HCT116 (cell line): Measurements from ENCODE around the gene GRIA1. TPM values are rescaled to one million over a fixed set of nuclear protein-coding genes. Genes with fewer than 3 reads are reported as not detected.
A peak's percentile ranks its signal among the peaks of the same experiment; 100 is the strongest.

Experiments
- ATAC-seq: fragments of 200-7000 bp; cut with Tn5 transposase; 2 replicates; pipeline ENCODE4 v1.9.1; 2020; ENCODE audit warnings: mild to moderate bottlenecking, moderate library complexity
- BruUV-seq: library from RNA; stranded (reverse); fragments of 400-500 nt; replicated peaks from 2 replicates; lab custom pipeline; 2021; lab: Mats Ljungman, UMichigan
- CTCF ChIA-PET: fragments of 300-600 bp; sonication (Branson Sonifier 250); formaldehyde crosslinking; loops from one replicate; lab custom pipeline; 2021; ENCODE audit warnings: antibody characterized with exemption; lab: Charles Lee
- POLR2A ChIA-PET: fragments of 300-600, 350-600 bp; sonication (Branson Sonifier 250); formaldehyde crosslinking; loops from one replicate; lab custom pipeline; 2021; ENCODE audit warnings: antibody characterized with exemption; lab: Charles Lee
- RAD21 ChIA-PET, 2 experiments: fragments of 300-600 bp; sonication (Branson Sonifier 250); formaldehyde crosslinking; loops; one replicate each; lab custom pipeline; 2023; ENCODE audit warnings: low total read pairs in 2 of 2; ENCODE audit not compliant: uncharacterized antibody in 2 of 2, unreplicated experiment in 2 of 2, low non-redundant PET in 1 of 2; lab: Charles Lee
- DNase-seq: peaks from one replicate; pipeline ENCODE4 v3.0.0-alpha.2; 2010; ENCODE audit warnings: low read depth, low spot score
- H2AFZ ChIP-seq: fragments of 200-600 bp; shearing (Covaris generic), sonication (generic); 2 replicates; pipeline ENCODE4 v1.6.1; 2017; ENCODE audit warnings: low read depth, mixed run types, mixed read lengths, antibody characterized with exemption, low read length; ENCODE audit not compliant: poor library complexity, severe bottlenecking
- H3K27ac ChIP-seq: 2 replicates; pipeline ENCODE4 v1.5.1; 2012; ENCODE audit warnings: low read depth, low read length
- H3K27me3 ChIP-seq: fragments of 200-600 bp; sonication (generic); 2 replicates; pipeline ENCODE4 v1.6.1; 2016; ENCODE audit warnings: mixed run types, low read length, mixed read lengths; ENCODE audit not compliant: insufficient read depth
- H3K36me3 ChIP-seq, 2 experiments: fragments of 200-500 bp in 1 of 2; fragments of 200-600 bp in 1 of 2; sonication (Bioruptor generic) in 1 of 2; sonication (generic) in 1 of 2; 2 replicates each; pipeline versions ENCODE4 v1.5.1 to v1.6.1; 2014 to 2016; ENCODE audit warnings: low read length in 2 of 2, inconsistent platforms in 1 of 2, mixed read lengths in 1 of 2, mixed run types in 1 of 2; ENCODE audit not compliant: insufficient read depth in 2 of 2, control insufficient read depth in 1 of 2
- H3K4me1 ChIP-seq, 2 experiments: fragments of 200-600 bp in 1 of 2; sonication (generic) in 1 of 2; 2 replicates each; pipeline versions ENCODE4 v1.5.1 to v1.6.1; 2012 to 2017; ENCODE audit warnings: low read length in 2 of 2, inconsistent platforms in 1 of 2, mild to moderate bottlenecking in 1 of 2, mixed read lengths in 1 of 2, mixed run types in 1 of 2, moderate library complexity in 1 of 2; ENCODE audit not compliant: insufficient read depth in 2 of 2, control insufficient read depth in 1 of 2
- H3K4me2 ChIP-seq: fragments of 200-600 bp; sonication (generic); 2 replicates; pipeline ENCODE4 v1.6.1; 2017; ENCODE audit warnings: mixed run types, low read length, mixed read lengths
- H3K4me3 ChIP-seq, 2 experiments: fragments of 200-600 bp in 1 of 2; sonication (generic) in 1 of 2; replicated peaks in 1 of 2; 2 replicates each; pipeline ENCODE4 v1.5.1; 2011 to 2016; ENCODE audit warnings: low read length in 2 of 2, control low read depth in 1 of 2, low read depth in 1 of 2, mild to moderate bottlenecking in 1 of 2, mixed read lengths in 1 of 2, mixed run types in 1 of 2
- H3K79me2 ChIP-seq: fragments of 200-600 bp; sonication (generic); 2 replicates; pipeline ENCODE4 v1.6.1; 2017; ENCODE audit warnings: mild to moderate bottlenecking, mixed run types, low read length, moderate library complexity, mixed read lengths; ENCODE audit not compliant: insufficient read depth
- H3K9ac ChIP-seq: fragments of 200-600 bp; sonication (generic); 2 replicates; pipeline ENCODE4 v1.6.1; 2016; ENCODE audit warnings: low read length, mixed read lengths
- H3K9me2 ChIP-seq: fragments of 200-600 bp; sonication (generic), shearing (Covaris generic); 2 replicates; pipeline ENCODE4 v1.6.1; 2017; ENCODE audit warnings: mixed run types, mild to moderate bottlenecking, moderate library complexity; ENCODE audit not compliant: insufficient read depth
- H3K9me3 ChIP-seq, 2 experiments: fragments of 200-500 bp in 1 of 2; fragments of 200-600 bp in 1 of 2; sonication (Bioruptor generic) in 1 of 2; sonication (generic) in 1 of 2; 2 replicates each; pipeline ENCODE4 v1.6.1; 2014 to 2017; ENCODE audit warnings: low read length in 2 of 2, mixed read lengths in 2 of 2, inconsistent platforms in 1 of 2, low read depth in 1 of 2, mild to moderate bottlenecking in 1 of 2, mixed run types in 1 of 2, moderate library complexity in 1 of 2; ENCODE audit not compliant: control insufficient read depth in 1 of 2, insufficient read depth in 1 of 2
- H4K20me1 ChIP-seq: fragments of 200-600 bp; sonication (generic), shearing (Covaris generic); 2 replicates; pipeline ENCODE4 v1.6.1; 2017; ENCODE audit warnings: mixed run types, mild to moderate bottlenecking, moderate library complexity; ENCODE audit not compliant: insufficient read depth
- CEBPB ChIP-seq: IDR thresholded peaks from 2 replicates; pipeline ENCODE4 v1.6.1; 2012; ENCODE audit warnings: low read depth
- CTCF ChIP-seq, 3 experiments: fragments of 200-600 bp in 1 of 3; sonication (generic) in 1 of 3; IDR thresholded peaks in 2 of 3; conservative IDR thresholded peaks in 1 of 3; 2 replicates each; pipeline ENCODE4 v1.5.1; 2012 to 2017; ENCODE audit warnings: low read depth in 2 of 3, low read length in 2 of 3, antibody characterized with exemption in 1 of 3, borderline replicate concordance in 1 of 3, control low read depth in 1 of 3, mild to moderate bottlenecking in 1 of 3, mixed read lengths in 1 of 3, mixed run types in 1 of 3, moderate library complexity in 1 of 3; ENCODE audit not compliant: insufficient read depth in 1 of 3
- EGR1 ChIP-seq: IDR thresholded peaks from 2 replicates; pipeline ENCODE4 v1.6.1; 2012; ENCODE audit warnings: low read depth
- EZH2 ChIP-seq: fragments of 200-600 bp; sonication (generic); IDR thresholded peaks from 2 replicates; pipeline ENCODE4 v1.6.1; 2017; ENCODE audit warnings: antibody characterized with exemption, mixed run types
- JUND ChIP-seq: IDR thresholded peaks from 2 replicates; pipeline ENCODE4 v1.6.1; 2012
- POLR2AphosphoS5 ChIP-seq: IDR thresholded peaks from 2 replicates; pipeline ENCODE4 v1.6.1; 2011; ENCODE audit warnings: mild to moderate bottlenecking, low read depth, low read length, moderate library complexity
- RAD21 ChIP-seq: IDR thresholded peaks from 2 replicates; pipeline ENCODE4 v1.6.1; 2012; ENCODE audit warnings: low read depth, mild to moderate bottlenecking
- SIN3A ChIP-seq: IDR thresholded peaks from 2 replicates; pipeline ENCODE4 v1.6.1; 2012; ENCODE audit warnings: low read depth
- SP1 ChIP-seq: IDR thresholded peaks from 2 replicates; pipeline ENCODE4 v1.6.1; 2012; ENCODE audit warnings: low read depth
- SRF ChIP-seq: IDR thresholded peaks from 2 replicates; pipeline ENCODE4 v1.6.1; 2012; ENCODE audit warnings: low read depth
- TCF7L2 ChIP-seq: IDR thresholded peaks from 2 replicates; pipeline ENCODE4 v1.7.0; 2011; ENCODE audit warnings: borderline replicate concordance, inconsistent platforms; ENCODE audit not compliant: insufficient read depth, insufficient read length; ENCODE audit errors: extremely low read depth
- ZNF274 ChIP-seq: fragments of 200-500 bp; sonication (Bioruptor generic); IDR thresholded peaks from 2 replicates; pipeline ENCODE4 v1.6.1; 2014; ENCODE audit warnings: mild to moderate bottlenecking, low read depth, low read length, inconsistent platforms
- intact Hi-C: fragments of 100-400 bp; cut with micrococcal nuclease; formaldehyde crosslinking; loops from 2 replicates; pipeline ENCODE4 v1.10.0; 2022
- total RNA-seq: library from RNA; stranded (reverse); gene quantifications from one replicate; pipeline ENCODE4 v1.2.1, GENCODE V29; 2021; ENCODE audit not compliant: unreplicated experiment
- TF ChIP-seq, protein P1 (sequence below): IDR thresholded peaks from 2 replicates; pipeline ENCODE4 v1.6.1; 2012; ENCODE audit warnings: low read depth
- TF ChIP-seq, protein P2 (sequence below): IDR thresholded peaks from 2 replicates; pipeline ENCODE4 v1.6.1; 2012

The GRIA1 gene
- total RNA-seq, 1 experiment from 2014 or later: not detected

DNA sequence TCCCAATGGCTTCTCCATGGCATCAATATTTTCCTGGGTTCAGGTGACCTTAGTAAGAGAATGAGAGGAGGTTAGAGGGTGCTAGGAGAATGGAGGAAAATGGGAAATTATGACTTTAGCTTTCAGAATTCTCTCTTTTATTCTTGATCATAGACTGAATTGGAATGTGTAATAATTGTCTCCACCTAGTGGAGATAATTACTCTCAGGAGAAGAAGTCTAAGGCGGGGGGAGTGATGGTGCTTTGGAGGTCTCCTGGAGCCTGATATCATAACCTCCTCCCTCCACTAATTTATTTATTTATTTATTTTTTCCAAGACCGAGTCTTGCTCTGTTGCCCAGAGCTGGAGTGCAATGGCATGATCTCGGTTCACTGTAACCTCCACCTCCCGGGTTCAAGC is 221.3 kb downstream of the GRIA1 start:
- Histone ChIP-seq H3K36me3 (no peaks in the 10 kb centered on the region), H3K9me2 (no peaks in the 10 kb centered on the region), H3K4me3 (no peak overlapping the region), H2AFZ (no peak overlapping the region), H3K27ac (no peak overlapping the region), H4K20me1 (no peaks in the 10 kb centered on the region), H3K9ac (no peak overlapping the region), H3K4me2 (no peak overlapping the region), H3K9me3 (no peaks in the 10 kb centered on the region), H3K4me1 (no peaks in the 10 kb centered on the region), H3K79me2 (no peaks in the 10 kb centered on the region), H3K27me3 (peaks cover 13% of the 10 kb centered on the region; the same call in 1 of the 2 replicates)
- ChIA-PET RAD21 (interaction anchor here in 1 of 2 experiments (0.7 kb wide), 1 partner anchor 115 kb away, joined by 3 read pairs; no protein-coding TSS in a partner anchor), CTCF (interaction anchor here (0.9 kb wide), 1 partner anchor 215 kb away, joined by 4 read pairs; no protein-coding TSS in a partner anchor), POLR2A (no interaction called here)
- TF ChIP-seq CEBPB: no peak
- TF ChIP-seq TCF7L2: no peak
- no peak for TF ChIP-seq ZNF274
- TF ChIP-seq, protein P1, sequence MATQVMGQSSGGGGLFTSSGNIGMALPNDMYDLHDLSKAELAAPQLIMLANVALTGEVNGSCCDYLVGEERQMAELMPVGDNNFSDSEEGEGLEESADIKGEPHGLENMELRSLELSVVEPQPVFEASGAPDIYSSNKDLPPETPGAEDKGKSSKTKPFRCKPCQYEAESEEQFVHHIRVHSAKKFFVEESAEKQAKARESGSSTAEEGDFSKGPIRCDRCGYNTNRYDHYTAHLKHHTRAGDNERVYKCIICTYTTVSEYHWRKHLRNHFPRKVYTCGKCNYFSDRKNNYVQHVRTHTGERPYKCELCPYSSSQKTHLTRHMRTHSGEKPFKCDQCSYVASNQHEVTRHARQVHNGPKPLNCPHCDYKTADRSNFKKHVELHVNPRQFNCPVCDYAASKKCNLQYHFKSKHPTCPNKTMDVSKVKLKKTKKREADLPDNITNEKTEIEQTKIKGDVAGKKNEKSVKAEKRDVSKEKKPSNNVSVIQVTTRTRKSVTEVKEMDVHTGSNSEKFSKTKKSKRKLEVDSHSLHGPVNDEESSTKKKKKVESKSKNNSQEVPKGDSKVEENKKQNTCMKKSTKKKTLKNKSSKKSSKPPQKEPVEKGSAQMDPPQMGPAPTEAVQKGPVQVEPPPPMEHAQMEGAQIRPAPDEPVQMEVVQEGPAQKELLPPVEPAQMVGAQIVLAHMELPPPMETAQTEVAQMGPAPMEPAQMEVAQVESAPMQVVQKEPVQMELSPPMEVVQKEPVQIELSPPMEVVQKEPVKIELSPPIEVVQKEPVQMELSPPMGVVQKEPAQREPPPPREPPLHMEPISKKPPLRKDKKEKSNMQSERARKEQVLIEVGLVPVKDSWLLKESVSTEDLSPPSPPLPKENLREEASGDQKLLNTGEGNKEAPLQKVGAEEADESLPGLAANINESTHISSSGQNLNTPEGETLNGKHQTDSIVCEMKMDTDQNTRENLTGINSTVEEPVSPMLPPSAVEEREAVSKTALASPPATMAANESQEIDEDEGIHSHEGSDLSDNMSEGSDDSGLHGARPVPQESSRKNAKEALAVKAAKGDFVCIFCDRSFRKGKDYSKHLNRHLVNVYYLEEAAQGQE: no peak
- TF ChIP-seq POLR2AphosphoS5: no peak
- no peak for TF ChIP-seq EGR1
- TF ChIP-seq SIN3A: no peak
- no peak for TF ChIP-seq SRF
- TF ChIP-seq CTCF (IDR thresholded peaks at IDR 0.05 in 2 of 3, conservative IDR thresholded peaks at IDR 0.05 in 1 of 3; ENCODE audit: borderline replicate concordance in 1 of 3, insufficient read depth in 1 of 3, low read depth in 2 of 3, low read length in 2 of 3): peak; percentile 19 to 38 (median 22); a peak in 4 of 6 replicates
- TF ChIP-seq, protein P2, sequence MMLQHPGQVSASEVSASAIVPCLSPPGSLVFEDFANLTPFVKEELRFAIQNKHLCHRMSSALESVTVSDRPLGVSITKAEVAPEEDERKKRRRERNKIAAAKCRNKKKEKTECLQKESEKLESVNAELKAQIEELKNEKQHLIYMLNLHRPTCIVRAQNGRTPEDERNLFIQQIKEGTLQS: no peak
- TF ChIP-seq JUND: no peak
- TF ChIP-seq SP1: no peak
- peak; percentile 49 for TF ChIP-seq RAD21
- TF ChIP-seq EZH2: no peak
- intact Hi-C loops: loop anchor here (1.0 kb wide), 1 partner anchor 214 kb away; no protein-coding TSS in a partner anchor
- ATAC-seq (peak; percentile 49; the same call in 1 of the 2 replicates), DNase-seq (no peak)
- BruUV-seq: no TSS peak
